Testis (tissue), 3 donors: ENCODE results near the gene MAP1LC3B2. TPM values are rescaled to one million over a fixed set of nuclear protein-coding genes. Genes with fewer than 3 reads are reported as not detected.
A peak's percentile ranks its signal among the peaks of the same experiment; 100 is the strongest.

Experiments
- DNase-seq: peaks from one replicate; pipeline ENCODE4 v3.0.0-alpha.2; 2019
- H3K27ac ChIP-seq, 2 donors: fragments of 200-600 bp; sonication (generic); one replicate each; pipeline ENCODE4 v1.5.1; 2019
- H3K27me3 ChIP-seq: fragments of 200-600 bp; sonication (generic); one replicate; pipeline ENCODE4 v1.5.1; 2019
- H3K36me3 ChIP-seq: fragments of 200-600 bp; sonication (generic); one replicate; pipeline ENCODE4 v1.5.1; 2017; ENCODE audit warnings: low read depth; ENCODE audit errors: missing control alignments
- H3K4me1 ChIP-seq: fragments of 200-600 bp; sonication (generic); one replicate; pipeline ENCODE4 v1.5.1; 2019
- H3K4me3 ChIP-seq, 2 donors: fragments of 200-600 bp; sonication (generic); one replicate each; pipeline ENCODE4 v1.5.1; 2017 to 2019
- H3K9me3 ChIP-seq: fragments of 200-600 bp; sonication (generic); one replicate; pipeline ENCODE4 v1.5.1; 2017
- POLR2A ChIP-seq: fragments of 450-650 bp; IDR thresholded peaks from one replicate; pipeline ENCODE4 v1.6.1; 2017; ENCODE audit warnings: antibody characterized with exemption, mild to moderate bottlenecking, moderate library complexity
- WGBS, 2 donors: methylation state at CpG; one replicate each; pipeline ENCODE4 v1.1.5; 2018; 5-methylcytosine and 5-hydroxymethylcytosine counted together
- intact Hi-C: fragments of 100-400 bp; cut with DNase I; formaldehyde crosslinking; loops from one replicate; pipeline ENCODE4 v1.15.1; 2023; ENCODE audit warnings: low total_unique reads
- polyA plus RNA-seq: library from polyadenylated mRNA; stranded (reverse); fragments of 350-450 nt; fragmentation: Illumina TruSeq; extraction: RNeasy Lipid Tissue Mini Kit (QIAGEN cat#74804); gene quantifications from one replicate; pipeline ENCODE4 v1.2.3, GENCODE V29; 2014; ENCODE audit warnings: low read depth, low replicate concordance; ENCODE audit not compliant: insufficient read depth
- total RNA-seq, 2 donors: library from RNA; depleted of rRNA; stranded (reverse); fragments of >200 nt; gene quantifications; one replicate each; pipeline ENCODE4 v1.2.3, GENCODE V29; 2016
- TF ChIP-seq, protein P1 (sequence below), 3 experiments: fragments of 450-650 bp in 2 of 3; fragments of 200-600 bp in 1 of 3; sonication (generic) in 1 of 3; IDR thresholded peaks; one replicate each; pipeline ENCODE4 v1.5.1; 2016 to 2019; ENCODE audit warnings: antibody characterized with exemption in 3 of 3, mild to moderate bottlenecking in 2 of 3, moderate library complexity in 1 of 3

MAP1LC3B2 gene
- total and polyA plus RNA-seq, 3 donors from 2014 or later, result 1.0 to 2.1 (median 1.5) TPM

DNA sequence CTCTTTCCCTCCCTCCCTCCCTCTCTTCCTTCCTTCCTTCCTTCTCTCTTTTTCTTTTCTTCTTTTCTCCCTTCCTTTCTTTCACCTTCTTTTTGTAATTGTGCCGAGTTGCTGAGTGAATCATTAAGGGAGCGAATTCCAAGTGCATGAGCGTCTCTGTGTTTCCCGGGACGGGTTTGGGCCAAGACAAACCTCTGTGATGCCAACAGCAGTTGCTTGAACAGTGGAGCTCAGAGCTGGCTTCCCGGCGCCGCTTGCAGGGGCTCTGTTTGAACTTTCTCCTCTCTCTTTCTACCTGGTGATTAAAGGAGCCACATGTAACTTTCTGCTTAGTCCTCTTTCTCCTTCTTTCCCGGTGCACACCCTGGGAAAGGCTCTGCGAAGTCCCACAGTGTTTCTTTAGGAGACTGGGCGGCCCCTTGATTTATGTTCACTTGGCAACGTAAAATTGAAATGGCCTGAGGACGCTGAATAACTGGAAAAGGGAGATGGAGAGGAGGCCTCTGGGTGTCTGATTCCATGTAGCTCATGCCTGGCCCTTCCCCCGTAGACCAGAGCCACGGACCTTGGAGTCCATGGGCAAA lies 33.7 kb upstream of the MAP1LC3B2 start:
- intact Hi-C loops, result no loop called here

DNA sequence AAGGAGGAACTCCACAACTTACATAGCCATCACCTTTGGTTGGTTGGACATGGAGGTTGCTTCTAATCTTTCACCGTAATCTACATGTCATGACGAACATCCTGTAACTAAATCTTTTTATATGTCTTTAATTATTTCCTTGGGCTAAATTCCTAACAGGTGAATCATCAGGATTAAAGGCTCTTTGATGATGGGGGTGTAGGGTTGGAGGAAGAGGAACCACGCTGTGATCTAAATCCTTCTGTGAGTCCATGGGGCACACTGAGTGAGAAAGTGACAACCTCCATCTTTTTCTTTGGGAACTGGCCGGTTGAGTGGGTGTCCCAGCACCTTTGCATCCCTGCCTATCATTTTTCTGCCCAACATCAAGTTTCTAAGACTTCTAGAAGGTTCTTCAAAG lies 31.1 kb upstream of the MAP1LC3B2 start:
- intact Hi-C loops, result no loop called here
- WGBS, 2 donors, result 87 to 95% methylated on average over 4 of the region's 4 CpGs
- no peak for DNase-seq
- H3K4me3 ChIP-seq, result no peak overlapping the region
- no peak for TF ChIP-seq POLR2A
- TF ChIP-seq, protein P1, sequence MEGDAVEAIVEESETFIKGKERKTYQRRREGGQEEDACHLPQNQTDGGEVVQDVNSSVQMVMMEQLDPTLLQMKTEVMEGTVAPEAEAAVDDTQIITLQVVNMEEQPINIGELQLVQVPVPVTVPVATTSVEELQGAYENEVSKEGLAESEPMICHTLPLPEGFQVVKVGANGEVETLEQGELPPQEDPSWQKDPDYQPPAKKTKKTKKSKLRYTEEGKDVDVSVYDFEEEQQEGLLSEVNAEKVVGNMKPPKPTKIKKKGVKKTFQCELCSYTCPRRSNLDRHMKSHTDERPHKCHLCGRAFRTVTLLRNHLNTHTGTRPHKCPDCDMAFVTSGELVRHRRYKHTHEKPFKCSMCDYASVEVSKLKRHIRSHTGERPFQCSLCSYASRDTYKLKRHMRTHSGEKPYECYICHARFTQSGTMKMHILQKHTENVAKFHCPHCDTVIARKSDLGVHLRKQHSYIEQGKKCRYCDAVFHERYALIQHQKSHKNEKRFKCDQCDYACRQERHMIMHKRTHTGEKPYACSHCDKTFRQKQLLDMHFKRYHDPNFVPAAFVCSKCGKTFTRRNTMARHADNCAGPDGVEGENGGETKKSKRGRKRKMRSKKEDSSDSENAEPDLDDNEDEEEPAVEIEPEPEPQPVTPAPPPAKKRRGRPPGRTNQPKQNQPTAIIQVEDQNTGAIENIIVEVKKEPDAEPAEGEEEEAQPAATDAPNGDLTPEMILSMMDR (IDR thresholded peaks at IDR 0.05), result no peak
- H3K36me3 ChIP-seq, result no peaks in the 10 kb centered on the region
- H3K27me3 ChIP-seq, result no peaks in the 10 kb centered on the region
- no peak overlapping the region for H3K27ac ChIP-seq
- no peaks in the 10 kb centered on the region for H3K9me3 ChIP-seq
- peaks cover 4% of the 10 kb centered on the region for H3K4me1 ChIP-seq

More for the DNA sequence above, 33.7 kb upstream of the MAP1LC3B2 start:
- no peak for TF ChIP-seq POLR2A
- TF ChIP-seq, protein P1 (IDR thresholded peaks at IDR 0.05), result no peak
- Histone ChIP-seq H3K36me3 (no peaks in the 10 kb centered on the region), H3K4me1 (no peaks in the 10 kb centered on the region), H3K27ac (no peak overlapping the region), H3K4me3 (no peak overlapping the region), H3K9me3 (no peaks in the 10 kb centered on the region), H3K27me3 (no peaks in the 10 kb centered on the region)
- DNase-seq, result peak; percentile 58
- 28 to 51% methylated on average over 15 of the region's 15 CpGs for WGBS, 2 donors

DNA sequence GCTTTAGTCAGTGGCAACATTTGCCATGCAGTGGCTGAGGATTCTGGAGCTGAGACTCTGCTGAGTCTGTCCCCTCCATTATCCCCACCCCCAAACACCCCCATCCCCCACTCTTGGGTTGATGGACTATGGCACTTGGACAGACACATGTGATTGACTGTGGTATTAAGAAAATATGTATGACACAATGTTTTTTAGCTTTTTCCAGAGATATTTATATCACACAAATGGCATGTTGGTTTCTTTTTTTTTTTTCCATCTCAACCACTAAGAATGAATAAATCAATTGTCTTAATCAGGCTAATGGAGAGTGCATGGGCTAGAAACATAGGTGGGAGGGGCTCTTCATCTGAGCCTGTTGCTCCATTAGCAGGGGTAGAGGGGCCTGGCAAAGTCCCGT lies 30.7 kb upstream of the MAP1LC3B2 start:
- no peak for DNase-seq
- no peaks in the 10 kb centered on the region for H3K27me3 ChIP-seq
- intact Hi-C loops, result no loop called here
- WGBS, 2 donors, result 52 to 62% methylated on average over 1 of the region's 1 CpG
- H3K4me1 ChIP-seq, result peaks cover 8% of the 10 kb centered on the region
- TF ChIP-seq, protein P1 (IDR thresholded peaks at IDR 0.05), result no peak
- TF ChIP-seq POLR2A, result no peak
- no peaks in the 10 kb centered on the region for H3K9me3 ChIP-seq
- H3K4me3 ChIP-seq, result no peak overlapping the region
- H3K36me3 ChIP-seq, result no peaks in the 10 kb centered on the region
- H3K27ac ChIP-seq, result no peak overlapping the region

DNA sequence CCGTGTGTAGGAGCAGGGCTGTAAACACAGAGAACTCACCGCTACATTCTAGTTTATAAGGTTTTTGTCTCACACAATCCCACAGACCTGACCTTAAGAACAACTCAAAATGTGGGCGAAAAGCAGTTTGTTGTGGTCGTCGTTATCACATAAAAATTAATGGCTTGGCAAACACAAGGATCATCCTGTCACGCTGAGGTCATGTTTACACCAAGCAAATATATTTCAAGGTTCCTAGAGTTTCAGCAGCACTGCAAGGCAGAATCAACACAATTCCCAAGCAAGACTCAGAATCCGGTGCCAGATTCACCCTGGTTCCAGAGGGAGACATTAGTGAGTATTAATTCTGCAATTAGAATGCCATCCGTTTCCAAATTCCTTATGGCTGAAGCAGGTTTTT lies 30.1 kb upstream of the MAP1LC3B2 start:
- Histone ChIP-seq H3K27me3 (no peaks in the 10 kb centered on the region), H3K4me3 (no peak overlapping the region), H3K36me3 (no peaks in the 10 kb centered on the region), H3K9me3 (no peaks in the 10 kb centered on the region), H3K4me1 (peaks cover 13% of the 10 kb centered on the region), H3K27ac (no peak overlapping the region)
- WGBS, 2 donors, result 41 to 52% methylated on average over 8 of the region's 8 CpGs
- DNase-seq, result peak; percentile 46
- intact Hi-C loops, result no loop called here
- TF ChIP-seq, protein P1 (IDR thresholded peaks at IDR 0.05), result no peak
- TF ChIP-seq POLR2A, result no peak

DNA sequence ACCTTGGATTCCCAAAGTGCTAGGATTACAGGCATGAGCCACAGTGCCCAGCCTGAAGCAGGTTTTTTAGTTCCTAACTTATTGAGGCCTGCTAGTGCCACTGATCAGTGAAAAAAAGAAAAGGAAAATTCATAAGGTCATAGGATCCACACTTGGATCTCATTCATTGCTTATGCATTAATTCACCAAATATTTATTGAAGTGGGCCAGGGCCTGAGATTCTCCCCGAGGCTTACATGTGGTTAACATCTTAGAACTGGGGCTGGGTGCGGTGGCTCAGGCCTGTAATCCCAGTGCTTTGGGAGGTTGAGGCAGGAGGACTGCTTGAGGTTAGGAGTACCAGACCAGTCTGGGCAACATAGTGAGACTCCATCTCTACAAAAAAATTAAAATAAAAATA lies 29.5 kb upstream of the MAP1LC3B2 start:
- no peak for DNase-seq
- no peak for TF ChIP-seq POLR2A
- TF ChIP-seq, protein P1 (IDR thresholded peaks at IDR 0.05), result no peak
- Histone ChIP-seq H3K9me3 (no peaks in the 10 kb centered on the region), H3K27me3 (no peaks in the 10 kb centered on the region), H3K36me3 (no peaks in the 10 kb centered on the region), H3K4me3 (no peak overlapping the region), H3K27ac (no peak overlapping the region), H3K4me1 (peaks cover 14% of the 10 kb centered on the region)
- 79 to 98% methylated on average over 2 of the region's 2 CpGs for WGBS, 2 donors
- intact Hi-C loops, result no loop called here
